ENCODE measurements around the gene EGFL7.

GRCh38 chr9:136653323-136654079 is 9.2 kb upstream of the EGFL7 start:
- TF ChIP-seq CTCF (IDR thresholded peaks at IDR 0.05) (no peak), POLR2A (IDR thresholded peaks at IDR 0.05) (no peak)

Measured in uterus (tissue), 2 donors.